Measurements from ENCODE around the gene CNTN4. TPM values are rescaled to one million over a fixed set of nuclear protein-coding genes. Genes with fewer than 3 reads are reported as not detected.
"Not testable (repeated sequence)": the region's sequence is repeated elsewhere in the genome, so short reads cannot be mapped to it uniquely, and the experiment has no call there.

CNTN4 gene
- total RNA-seq, 1 donor from 2014 or later: 23.0 TPM

DNA sequence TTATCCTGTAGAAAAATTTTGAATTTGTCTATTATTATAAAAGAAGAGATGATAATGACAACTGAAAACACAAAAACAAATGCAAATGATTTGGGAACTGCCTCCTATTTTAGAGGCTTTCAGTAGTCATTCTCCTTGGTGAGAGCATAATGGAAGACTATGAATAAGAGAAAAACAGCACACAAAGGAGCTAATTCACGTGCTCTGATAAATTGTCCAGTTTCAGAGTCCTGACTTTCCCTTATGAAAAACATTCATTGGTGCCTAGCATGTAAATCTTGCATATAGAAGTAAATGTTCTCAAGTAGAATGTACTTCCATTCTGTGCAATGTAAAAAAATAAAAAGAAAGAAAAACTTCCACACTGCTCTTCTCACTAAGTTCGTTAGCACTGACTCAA, 805.4 kb downstream of the CNTN4 start:
- Mint-ChIP-seq H3K4me1 (ENCODE audit: low read depth, unreplicated experiment) (no peaks in the 10 kb centered on the region), H3K4me3 (ENCODE audit: unreplicated experiment) (no peak overlapping the region), H3K9me3 (ENCODE audit: unreplicated experiment) (no peaks in the 10 kb centered on the region), H3K27ac (ENCODE audit: unreplicated experiment) (no peak overlapping the region), H3K27me3 (ENCODE audit: unreplicated experiment) (no peaks in the 10 kb centered on the region), H3K36me3 (ENCODE audit: unreplicated experiment) (no peaks in the 10 kb centered on the region)
- DNase-seq: no peak
- no peak for TF ChIP-seq CTCF (IDR thresholded peaks at IDR 0.05; ENCODE audit: partially characterized antibody, unreplicated experiment)

DNA sequence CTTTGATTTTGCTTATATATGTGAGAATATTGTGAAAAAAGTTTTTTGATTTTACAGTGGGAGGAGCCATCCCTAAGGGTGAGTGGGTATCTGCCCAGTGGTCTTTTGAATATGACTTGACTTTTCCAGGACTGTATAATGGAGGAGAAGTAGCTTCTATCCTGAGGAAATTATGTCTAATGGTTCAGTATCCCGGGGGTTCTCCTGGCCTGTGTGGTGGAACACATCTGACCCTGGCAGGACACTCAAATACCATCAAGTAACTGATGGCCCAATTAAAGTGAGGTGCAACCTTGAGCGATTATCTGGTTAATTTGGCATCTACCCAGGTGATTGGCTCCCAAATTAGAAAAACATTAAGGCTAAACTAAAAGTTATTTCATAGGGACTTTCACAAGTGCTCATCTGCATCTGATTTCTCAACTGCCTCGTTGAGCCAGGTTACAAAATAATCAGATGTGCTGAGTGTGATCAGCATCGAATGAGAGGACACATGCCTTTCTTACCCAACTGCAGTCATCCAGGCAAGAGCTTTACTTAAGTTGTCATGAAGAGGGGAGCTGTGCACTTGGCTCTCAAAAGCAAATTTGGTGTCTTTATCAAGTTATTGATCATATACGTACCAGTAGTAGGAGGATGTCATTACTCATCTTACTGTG, 810.2 kb downstream of the CNTN4 start:
- no peaks in the 10 kb centered on the region for H3K4me1 Mint-ChIP-seq (ENCODE audit: low read depth, unreplicated experiment)
- H3K4me3 Mint-ChIP-seq (ENCODE audit: unreplicated experiment): no peak overlapping the region
- H3K36me3 Mint-ChIP-seq (ENCODE audit: unreplicated experiment): no peaks in the 10 kb centered on the region
- DNase-seq: no peak
- no peaks in the 10 kb centered on the region for H3K27me3 Mint-ChIP-seq (ENCODE audit: unreplicated experiment)
- no peaks in the 10 kb centered on the region for H3K9me3 Mint-ChIP-seq (ENCODE audit: unreplicated experiment)
- H3K27ac Mint-ChIP-seq (ENCODE audit: unreplicated experiment): no peak overlapping the region
- TF ChIP-seq CTCF (IDR thresholded peaks at IDR 0.05; ENCODE audit: partially characterized antibody, unreplicated experiment): no peak

GRCh38 chr3:2910997-2911396, 812.3 kb downstream of the CNTN4 start:
- Mint-ChIP-seq H3K9me3 (ENCODE audit: unreplicated experiment) (peaks cover 2% of the 10 kb centered on the region), H3K27ac (ENCODE audit: unreplicated experiment) (no peak overlapping the region), H3K4me3 (ENCODE audit: unreplicated experiment) (no peak overlapping the region), H3K27me3 (ENCODE audit: unreplicated experiment) (no peaks in the 10 kb centered on the region), H3K4me1 (ENCODE audit: low read depth, unreplicated experiment) (no peaks in the 10 kb centered on the region), H3K36me3 (ENCODE audit: unreplicated experiment) (no peaks in the 10 kb centered on the region)
- TF ChIP-seq CTCF (IDR thresholded peaks at IDR 0.05; ENCODE audit: partially characterized antibody, unreplicated experiment): no peak
- no peak for DNase-seq

- DNase-seq: no peak
- Mint-ChIP-seq H3K27ac (ENCODE audit: unreplicated experiment) (peak overlapping the region; percentile 42), H3K9me3 (ENCODE audit: unreplicated experiment) (peaks cover 4% of the 10 kb centered on the region), H3K4me1 (ENCODE audit: low read depth, unreplicated experiment) (no peaks in the 10 kb centered on the region), H3K27me3 (ENCODE audit: unreplicated experiment) (no peaks in the 10 kb centered on the region), H3K4me3 (ENCODE audit: unreplicated experiment) (no peak overlapping the region), H3K36me3 (ENCODE audit: unreplicated experiment) (peaks cover 6% of the 10 kb centered on the region)
- TF ChIP-seq CTCF (IDR thresholded peaks at IDR 0.05; ENCODE audit: partially characterized antibody, unreplicated experiment): no peak
These were observed 817.2 kb downstream of the CNTN4 start for GRCh38 chr3:2915826-2916225.

- not testable (repeated sequence) for H3K4me1 Mint-ChIP-seq (ENCODE audit: low read depth, unreplicated experiment); DNase-seq; H3K27me3 Mint-ChIP-seq (ENCODE audit: unreplicated experiment); H3K4me3 Mint-ChIP-seq (ENCODE audit: unreplicated experiment); H3K9me3 Mint-ChIP-seq (ENCODE audit: unreplicated experiment); H3K36me3 Mint-ChIP-seq (ENCODE audit: unreplicated experiment); H3K27ac Mint-ChIP-seq (ENCODE audit: unreplicated experiment)
These were observed 818.0 kb downstream of the CNTN4 start for GRCh38 chr3:2916640-2917039.
